22Rv1 (cell line): ENCODE results near the gene KCNRG.

Experiments used
- H3K27ac ChIP-seq: fragments of 450-650 bp; 2 replicates; pipeline ENCODE4 v1.5.1; 2017
- CTCF ChIP-seq: fragments of 450-650 bp; IDR thresholded peaks from 2 replicates; pipeline ENCODE4 v1.5.1; 2017; ENCODE audit warnings: mild to moderate bottlenecking
- ZFX ChIP-seq: fragments of 450-650 bp; IDR thresholded peaks from 2 replicates; pipeline ENCODE4 v1.6.1; 2017; ENCODE audit warnings: antibody characterized with exemption, borderline replicate concordance

The KCNRG gene

GRCh38 chr13:50012396-50013169 lies 2.7 kb upstream of the KCNRG start:
- TF ChIP-seq ZFX (no peak), CTCF (no peak)
- H3K27ac ChIP-seq = peak overlapping the region; percentile 26; the same call in 1 of the 2 replicates

GRCh38 chr13:50014386-50014785 lies 858 bp upstream of the KCNRG start:
- TF ChIP-seq CTCF (no peak), ZFX (no peak)
- no peak overlapping the region for H3K27ac ChIP-seq

GRCh38 chr13:50015750-50016149 lies 506 bp downstream of the KCNRG start:
- TF ChIP-seq CTCF (no peak), ZFX (no peak)
- peak overlapping the region; percentile 17; the same call in 1 of the 2 replicates for H3K27ac ChIP-seq

- 0 out of 2 replicates have a peak overlapping the region, but pooled peaks have one; percentile 0 for H3K27ac ChIP-seq
- TF ChIP-seq CTCF (no peak), ZFX (no peak)
Measured at GRCh38 chr13:50016444-50016843, 1.2 kb downstream of the KCNRG start.

- no peak overlapping the region for H3K27ac ChIP-seq
- TF ChIP-seq CTCF = no peak
- TF ChIP-seq ZFX = no peak
Measured at GRCh38 chr13:50017819-50018218, 2.6 kb downstream of the KCNRG start.

GRCh38 chr13:50025436-50025835 lies 10.2 kb downstream of the KCNRG start:
- no peak for TF ChIP-seq CTCF
- no peak for TF ChIP-seq ZFX
- 0 out of 2 replicates have a peak overlapping the region, but pooled peaks have one; percentile 17 for H3K27ac ChIP-seq

GRCh38 chr13:50026788-50027473 lies 11.7 kb downstream of the KCNRG start:
- no peak for TF ChIP-seq ZFX
- no peak for TF ChIP-seq CTCF

More at GRCh38 chr13:50026788-50027473, 11.7 kb downstream of the KCNRG start:
- peak overlapping the region; percentile 14; the same call in 1 of the 2 replicates for H3K27ac ChIP-seq
